HG03045 (cell line): ENCODE data around the gene HK1.

ENCODE experiments used
- ATAC-seq: cut with Tn5 transposase; IDR thresholded peaks from one replicate; pipeline ENCODE4 v1.9.1; 2021; ENCODE audit warnings: mild to moderate bottlenecking, moderate library complexity; ENCODE audit not compliant: unreplicated experiment

HK1 gene

GRCh38 chr10:69366738-69367137 lies 88.4 kb downstream of the HK1 start:
- no peak for ATAC-seq

GRCh38 chr10:69367469-69367868 lies 89.2 kb downstream of the HK1 start:
- ATAC-seq: no peak

- ATAC-seq: no peak
These were observed 94.1 kb downstream of the HK1 start for GRCh38 chr10:69372126-69372980.

- ATAC-seq: no peak
These were observed 95.9 kb downstream of the HK1 start for GRCh38 chr10:69374242-69374641.

GRCh38 chr10:69374931-69375306 lies 96.6 kb downstream of the HK1 start:
- ATAC-seq: no peak

GRCh38 chr10:69375307-69376151 lies 97.2 kb downstream of the HK1 start:
- ATAC-seq: no peak

- ATAC-seq: no peak
These were observed 98.4 kb downstream of the HK1 start for GRCh38 chr10:69376662-69377061.

- ATAC-seq: no peak
These were observed 98.9 kb downstream of the HK1 start for GRCh38 chr10:69377191-69377590.

GRCh38 chr10:69377933-69378332 lies 99.6 kb downstream of the HK1 start:
- ATAC-seq: no peak

- no peak for ATAC-seq
These were observed 101.5 kb downstream of the HK1 start for GRCh38 chr10:69379800-69380199.

GRCh38 chr10:69382382-69383117 lies 104.3 kb downstream of the HK1 start:
- no peak for ATAC-seq

GRCh38 chr10:69383558-69383957 lies 105.3 kb downstream of the HK1 start:
- ATAC-seq: no peak

GRCh38 chr10:69384320-69384719 lies 106.0 kb downstream of the HK1 start:
- ATAC-seq: no peak

- ATAC-seq: no peak
These were observed 107.4 kb downstream of the HK1 start for GRCh38 chr10:69385454-69386350.

GRCh38 chr10:69387500-69387899 lies 109.2 kb downstream of the HK1 start:
- no peak for ATAC-seq

GRCh38 chr10:69388488-69388887 lies 110.2 kb downstream of the HK1 start:
- no peak for ATAC-seq

GRCh38 chr10:69389827-69390490 lies 111.7 kb downstream of the HK1 start:
- ATAC-seq: no peak

- ATAC-seq: no peak
These were observed 112.9 kb downstream of the HK1 start for GRCh38 chr10:69391158-69391557.

GRCh38 chr10:69392481-69393000 lies 114.2 kb downstream of the HK1 start:
- ATAC-seq: peak; percentile 81

GRCh38 chr10:69394020-69394419 lies 115.7 kb downstream of the HK1 start:
- ATAC-seq: no peak
